Measurements from ENCODE around the gene THBS2. TPM values are rescaled to one million over a fixed set of nuclear protein-coding genes. Genes with fewer than 3 reads are reported as not detected.

THBS2 gene
- total RNA-seq, 3 donors from 2014 or later (not counting 1 experiment from before 2014, with no cell fraction given): not detected

DNA sequence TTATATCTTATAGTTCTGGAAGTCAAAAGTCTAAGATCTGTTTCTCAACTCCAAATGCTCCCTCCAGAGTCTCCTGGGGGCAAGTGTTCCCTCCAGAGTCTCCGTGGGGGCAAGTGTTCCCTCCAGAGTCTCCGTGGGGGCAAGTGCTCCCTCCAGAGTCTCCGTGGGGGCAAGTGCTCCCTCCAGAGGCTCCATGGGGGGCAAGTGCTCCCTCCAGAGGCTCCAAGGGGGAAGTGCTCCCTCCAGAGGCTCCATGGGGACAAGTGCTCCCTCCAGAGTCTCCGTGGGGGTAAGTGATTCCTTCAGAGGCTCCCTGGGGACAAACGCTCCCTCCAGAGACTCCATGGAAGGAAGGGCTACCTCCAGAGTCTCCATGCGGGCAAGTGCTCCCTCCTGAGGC lies 34.0 kb upstream of the THBS2 start:
- no peak overlapping the region for H3K27ac Mint-ChIP-seq
- no peak overlapping the region for H3K4me3 Mint-ChIP-seq
- Histone ChIP-seq H3K9me3 (ENCODE audit: control insufficient read depth, insufficient read depth, low read length) (no peaks in the 10 kb centered on the region), H3K27me3 (ENCODE audit: control insufficient read depth, insufficient read depth, low read length) (no peaks in the 10 kb centered on the region), H3K36me3 (ENCODE audit: control insufficient read depth, insufficient read depth, low read length) (no peaks in the 10 kb centered on the region), H3K4me1 (ENCODE audit: control insufficient read depth, insufficient read depth, low read length) (no peaks in the 10 kb centered on the region), H3K4me3 (ENCODE audit: low read length) (no peak overlapping the region), H3K27ac (ENCODE audit: low read length) (no peak overlapping the region)
- H3K9me3 Mint-ChIP-seq: no peaks in the 10 kb centered on the region
- TF ChIP-seq, protein P1, sequence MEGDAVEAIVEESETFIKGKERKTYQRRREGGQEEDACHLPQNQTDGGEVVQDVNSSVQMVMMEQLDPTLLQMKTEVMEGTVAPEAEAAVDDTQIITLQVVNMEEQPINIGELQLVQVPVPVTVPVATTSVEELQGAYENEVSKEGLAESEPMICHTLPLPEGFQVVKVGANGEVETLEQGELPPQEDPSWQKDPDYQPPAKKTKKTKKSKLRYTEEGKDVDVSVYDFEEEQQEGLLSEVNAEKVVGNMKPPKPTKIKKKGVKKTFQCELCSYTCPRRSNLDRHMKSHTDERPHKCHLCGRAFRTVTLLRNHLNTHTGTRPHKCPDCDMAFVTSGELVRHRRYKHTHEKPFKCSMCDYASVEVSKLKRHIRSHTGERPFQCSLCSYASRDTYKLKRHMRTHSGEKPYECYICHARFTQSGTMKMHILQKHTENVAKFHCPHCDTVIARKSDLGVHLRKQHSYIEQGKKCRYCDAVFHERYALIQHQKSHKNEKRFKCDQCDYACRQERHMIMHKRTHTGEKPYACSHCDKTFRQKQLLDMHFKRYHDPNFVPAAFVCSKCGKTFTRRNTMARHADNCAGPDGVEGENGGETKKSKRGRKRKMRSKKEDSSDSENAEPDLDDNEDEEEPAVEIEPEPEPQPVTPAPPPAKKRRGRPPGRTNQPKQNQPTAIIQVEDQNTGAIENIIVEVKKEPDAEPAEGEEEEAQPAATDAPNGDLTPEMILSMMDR (IDR thresholded peaks at IDR 0.05): no peak
- no peaks in the 10 kb centered on the region for H3K4me1 Mint-ChIP-seq
- ATAC-seq (no peak), DNase-seq (no peak)
- WGBS (ENCODE audit: insufficient coverage): 65% methylated on average over 6 of the region's 6 CpGs
- no peaks in the 10 kb centered on the region for H3K36me3 Mint-ChIP-seq
- H3K27me3 Mint-ChIP-seq (ENCODE audit: low read depth in 2 of 2): peaks cover 0 to 2% of the 10 kb centered on the region in 2 donors
- intact Hi-C loops (cut with micrococcal nuclease): no loop called here

DNA sequence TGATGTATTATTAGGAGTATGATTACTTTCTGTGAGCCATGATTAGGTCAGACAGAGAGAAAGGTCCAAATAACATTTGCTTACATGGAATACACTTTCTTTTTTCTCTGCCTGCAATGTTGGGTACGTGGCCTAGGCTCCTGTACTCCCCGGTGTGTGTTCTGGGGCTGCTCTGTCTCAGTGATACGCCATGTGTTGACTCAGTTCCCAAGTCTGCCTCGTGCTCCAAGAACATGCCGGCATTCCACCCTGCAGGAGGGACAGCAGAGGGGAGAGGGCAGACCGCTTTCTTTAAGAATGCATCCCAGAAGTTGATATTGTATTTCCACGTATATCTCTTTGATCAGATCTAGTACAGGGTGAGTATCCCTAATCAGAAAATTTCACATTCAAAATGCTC lies 33.3 kb upstream of the THBS2 start:
- Histone ChIP-seq H3K9me3 (ENCODE audit: control insufficient read depth, insufficient read depth, low read length) (no peaks in the 10 kb centered on the region), H3K36me3 (ENCODE audit: control insufficient read depth, insufficient read depth, low read length) (no peaks in the 10 kb centered on the region), H3K4me3 (ENCODE audit: low read length) (no peak overlapping the region), H3K27me3 (ENCODE audit: control insufficient read depth, insufficient read depth, low read length) (no peaks in the 10 kb centered on the region), H3K27ac (ENCODE audit: low read length) (no peak overlapping the region), H3K4me1 (ENCODE audit: control insufficient read depth, insufficient read depth, low read length) (no peaks in the 10 kb centered on the region)
- H3K36me3 Mint-ChIP-seq: no peaks in the 10 kb centered on the region
- no peak overlapping the region for H3K4me3 Mint-ChIP-seq
- no peak for DNase-seq
- intact Hi-C loops (cut with micrococcal nuclease): no loop called here
- TF ChIP-seq, protein P1 (IDR thresholded peaks at IDR 0.05): no peak
- no peak overlapping the region for H3K27ac Mint-ChIP-seq
- no peaks in the 10 kb centered on the region for H3K4me1 Mint-ChIP-seq
- ATAC-seq: no peak
- WGBS (ENCODE audit: insufficient coverage): 85% methylated on average over 6 of the region's 7 CpGs
- no peaks in the 10 kb centered on the region for H3K9me3 Mint-ChIP-seq
- H3K27me3 Mint-ChIP-seq (ENCODE audit: low read depth in 2 of 2): peaks cover 0 to 2% of the 10 kb centered on the region in 2 donors

DNA sequence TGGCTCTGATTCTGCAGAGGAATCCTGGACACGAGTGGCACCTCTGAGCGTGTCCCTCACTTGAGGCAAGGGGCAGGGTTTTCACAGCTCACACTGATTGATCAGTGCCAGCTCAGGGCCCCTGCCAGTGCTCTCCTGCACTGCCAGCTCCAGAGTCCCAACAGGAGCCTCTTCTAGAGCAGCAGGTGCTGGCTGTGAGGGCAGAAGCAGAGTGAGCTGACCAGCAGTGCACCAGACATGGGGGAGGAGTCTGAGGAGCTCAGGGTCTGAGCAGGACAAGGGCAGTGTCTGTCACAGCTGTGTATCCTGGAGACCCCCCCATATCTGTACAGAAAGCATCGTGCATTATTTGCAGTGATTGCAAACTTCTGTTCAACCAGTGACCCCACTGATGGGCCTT lies 31.5 kb upstream of the THBS2 start:
- H3K27ac Mint-ChIP-seq: no peak overlapping the region
- H3K4me3 Mint-ChIP-seq: no peak overlapping the region

DNA sequence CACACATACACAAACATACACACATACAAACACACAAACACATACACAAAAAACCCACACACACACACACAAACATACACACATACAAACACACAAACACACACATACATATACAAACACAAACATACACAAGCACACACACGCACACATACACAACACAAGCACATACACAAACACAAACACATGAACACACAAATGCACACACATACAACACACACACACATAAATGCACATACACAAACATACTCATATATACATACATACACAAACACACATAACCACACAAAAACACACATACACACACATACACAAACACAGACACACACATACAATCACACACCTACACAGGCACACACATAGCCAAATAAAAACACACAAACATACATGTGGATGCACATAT lies 30.3 kb upstream of the THBS2 start:
- Mint-ChIP-seq H3K27me3 (ENCODE audit: low read depth in 2 of 2) (no peaks in the 10 kb centered on the region), H3K36me3 (no peaks in the 10 kb centered on the region), H3K4me1 (no peaks in the 10 kb centered on the region), H3K27ac (no peak overlapping the region), H3K4me3 (no peak overlapping the region), H3K9me3 (no peaks in the 10 kb centered on the region)
- DNase-seq (no peak), ATAC-seq (no peak)
- Histone ChIP-seq H3K4me3 (ENCODE audit: low read length) (no peak overlapping the region), H3K4me1 (ENCODE audit: control insufficient read depth, insufficient read depth, low read length) (no peaks in the 10 kb centered on the region), H3K36me3 (ENCODE audit: control insufficient read depth, insufficient read depth, low read length) (no peaks in the 10 kb centered on the region), H3K27ac (ENCODE audit: low read length) (no peak overlapping the region), H3K27me3 (ENCODE audit: control insufficient read depth, insufficient read depth, low read length) (no peaks in the 10 kb centered on the region), H3K9me3 (ENCODE audit: control insufficient read depth, insufficient read depth, low read length) (no peaks in the 10 kb centered on the region)
- WGBS (ENCODE audit: insufficient coverage): 93% methylated on average over 1 of the region's 1 CpG
- TF ChIP-seq, protein P1 (IDR thresholded peaks at IDR 0.05): no peak
- intact Hi-C loops (cut with micrococcal nuclease): no loop called here

More for the DNA sequence above, 31.5 kb upstream of the THBS2 start:
- intact Hi-C loops (cut with micrococcal nuclease): no loop called here
- H3K4me1 ChIP-seq (ENCODE audit: control insufficient read depth, insufficient read depth, low read length): no peaks in the 10 kb centered on the region
- Mint-ChIP-seq H3K4me1 (no peaks in the 10 kb centered on the region), H3K9me3 (no peaks in the 10 kb centered on the region), H3K27me3 (ENCODE audit: low read depth in 2 of 2) (no peaks in the 10 kb centered on the region), H3K36me3 (no peaks in the 10 kb centered on the region)
- H3K36me3 ChIP-seq (ENCODE audit: control insufficient read depth, insufficient read depth, low read length): no peaks in the 10 kb centered on the region
- no peaks in the 10 kb centered on the region for H3K9me3 ChIP-seq (ENCODE audit: control insufficient read depth, insufficient read depth, low read length)
- H3K4me3 ChIP-seq (ENCODE audit: low read length): no peak overlapping the region
- 92% methylated on average over 3 of the region's 3 CpGs for WGBS (ENCODE audit: insufficient coverage)
- ATAC-seq (no peak), DNase-seq (no peak)
- H3K27ac ChIP-seq (ENCODE audit: low read length): no peak overlapping the region
- TF ChIP-seq, protein P1 (IDR thresholded peaks at IDR 0.05): no peak
- no peaks in the 10 kb centered on the region for H3K27me3 ChIP-seq (ENCODE audit: control insufficient read depth, insufficient read depth, low read length)

Measured in natural killer cell (primary cell).